ENCODE data around the gene CMTM5. TPM values are rescaled to one million over a fixed set of nuclear protein-coding genes. Genes with fewer than 3 reads are reported as not detected.
A peak's percentile ranks its signal among the peaks of the same experiment; 100 is the strongest.

Gene CMTM5
- total and polyA plus RNA-seq, 8 donors, result 0.61 to 1.3 (median 1.1) TPM; not detected in 4

DNA sequence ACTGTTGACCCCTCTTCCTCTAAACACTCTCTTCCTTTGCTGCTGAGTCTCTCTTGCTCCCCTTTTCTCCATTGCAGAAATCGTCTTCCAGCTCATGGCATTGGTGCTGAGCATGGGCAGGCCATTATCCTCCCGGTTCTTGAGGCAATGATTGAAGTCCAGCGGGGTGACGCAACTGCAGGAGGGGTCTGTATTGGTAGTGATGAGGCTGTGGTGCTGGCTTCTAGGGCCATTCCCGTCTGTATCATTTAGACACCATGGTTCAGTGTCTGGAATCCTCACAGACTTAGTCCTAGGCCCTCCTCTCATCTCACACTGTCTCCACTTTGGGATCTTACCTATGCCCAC is 23.4 kb upstream of the CMTM5 start:
- intact Hi-C loops (cut with DNase I; ENCODE audit: low total_unique reads), result no loop called here
- H3K4me3 ChIP-seq, result no peak overlapping the region
- H3K9me3 ChIP-seq, result no peaks in the 10 kb centered on the region
- H3K27me3 ChIP-seq, result peaks cover 0 to 29% (median 21%) of the 10 kb centered on the region in 3 donors
- H3K4me1 ChIP-seq, result peaks cover 9 to 23% (median 18%) of the 10 kb centered on the region in 4 donors
- TF ChIP-seq POLR2A (IDR thresholded peaks at IDR 0.05) (no peak), EP300 (IDR thresholded peaks at IDR 0.05) (no peak), POLR2AphosphoS5 (IDR thresholded peaks at IDR 0.05) (no peak)
- TF ChIP-seq, protein P1, sequence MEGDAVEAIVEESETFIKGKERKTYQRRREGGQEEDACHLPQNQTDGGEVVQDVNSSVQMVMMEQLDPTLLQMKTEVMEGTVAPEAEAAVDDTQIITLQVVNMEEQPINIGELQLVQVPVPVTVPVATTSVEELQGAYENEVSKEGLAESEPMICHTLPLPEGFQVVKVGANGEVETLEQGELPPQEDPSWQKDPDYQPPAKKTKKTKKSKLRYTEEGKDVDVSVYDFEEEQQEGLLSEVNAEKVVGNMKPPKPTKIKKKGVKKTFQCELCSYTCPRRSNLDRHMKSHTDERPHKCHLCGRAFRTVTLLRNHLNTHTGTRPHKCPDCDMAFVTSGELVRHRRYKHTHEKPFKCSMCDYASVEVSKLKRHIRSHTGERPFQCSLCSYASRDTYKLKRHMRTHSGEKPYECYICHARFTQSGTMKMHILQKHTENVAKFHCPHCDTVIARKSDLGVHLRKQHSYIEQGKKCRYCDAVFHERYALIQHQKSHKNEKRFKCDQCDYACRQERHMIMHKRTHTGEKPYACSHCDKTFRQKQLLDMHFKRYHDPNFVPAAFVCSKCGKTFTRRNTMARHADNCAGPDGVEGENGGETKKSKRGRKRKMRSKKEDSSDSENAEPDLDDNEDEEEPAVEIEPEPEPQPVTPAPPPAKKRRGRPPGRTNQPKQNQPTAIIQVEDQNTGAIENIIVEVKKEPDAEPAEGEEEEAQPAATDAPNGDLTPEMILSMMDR (IDR thresholded peaks at IDR 0.05), result no peak
- H3K27ac ChIP-seq, result peak overlapping the region in 2 of 5 donors; percentile 11 to 72
- peaks cover 0 to 21% (median 8%) of the 10 kb centered on the region in 4 donors for H3K36me3 ChIP-seq
- WGBS, 5 donors, result 58 to 79% (median 74%) methylated on average over 5 of the region's 5 CpGs
- no peak for DNase-seq

DNA sequence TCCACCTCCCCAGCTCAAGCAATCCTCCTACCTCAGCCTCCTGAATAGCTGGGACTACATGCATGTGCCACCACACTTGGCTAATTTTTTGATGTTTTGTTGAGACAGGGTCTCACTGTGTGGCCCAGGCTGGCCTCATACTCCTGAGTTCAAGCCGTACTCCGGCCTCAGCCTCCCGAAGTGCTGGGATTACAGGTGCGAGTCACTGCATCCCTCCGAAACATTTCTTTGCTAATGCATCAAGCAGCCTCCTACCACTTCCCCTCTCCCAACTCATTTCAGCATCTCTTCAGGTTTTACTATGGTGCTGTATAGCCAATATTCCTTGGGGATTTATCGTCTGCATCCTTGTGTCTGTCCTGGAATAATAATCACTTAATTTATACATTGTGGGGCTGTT is 21.9 kb upstream of the CMTM5 start:
- Histone ChIP-seq H3K27me3 (peaks cover 0 to 29% (median 21%) of the 10 kb centered on the region in 3 donors), H3K4me1 (peaks cover 9 to 29% (median 19%) of the 10 kb centered on the region in 4 donors), H3K36me3 (peaks cover 0 to 35% (median 12%) of the 10 kb centered on the region in 4 donors), H3K27ac (no peak overlapping the region), H3K4me3 (no peak overlapping the region), H3K9me3 (no peaks in the 10 kb centered on the region)
- TF ChIP-seq POLR2AphosphoS5 (IDR thresholded peaks at IDR 0.05), result no peak
- TF ChIP-seq, protein P1 (IDR thresholded peaks at IDR 0.05), result no peak
- no peak for DNase-seq
- intact Hi-C loops (cut with DNase I; ENCODE audit: low total_unique reads), result no loop called here
- 76 to 85% (median 83%) methylated on average over 6 of the region's 6 CpGs for WGBS, 5 donors

DNA sequence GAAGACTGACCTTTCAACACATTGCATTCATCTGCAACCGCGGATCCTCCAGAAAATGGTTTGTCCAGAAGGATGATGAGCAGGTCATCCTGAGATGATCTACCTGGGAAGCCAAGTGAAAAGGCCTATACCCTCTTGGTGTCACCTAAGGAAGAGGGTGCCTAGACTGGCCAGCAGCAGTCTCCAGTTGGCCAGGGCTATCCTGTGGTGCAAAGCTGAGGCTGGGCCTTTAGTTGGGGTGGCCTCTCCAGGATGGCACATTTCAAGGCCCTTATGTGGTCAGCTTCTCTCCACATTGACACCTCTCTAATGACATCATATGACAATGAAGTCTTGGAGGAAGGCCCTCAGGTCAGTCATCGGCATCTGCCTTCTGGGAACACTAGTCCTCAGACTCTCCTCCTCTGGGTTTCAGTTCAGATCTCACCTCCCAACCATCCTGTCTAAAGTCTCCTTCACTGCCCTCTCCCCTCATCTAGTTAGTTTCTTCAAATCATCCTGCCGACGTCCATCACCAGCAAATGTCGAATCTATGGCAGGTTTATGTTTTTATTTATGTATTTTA is 20.9 kb upstream of the CMTM5 start:
- TF ChIP-seq POLR2A (IDR thresholded peaks at IDR 0.05) (no peak), POLR2AphosphoS5 (IDR thresholded peaks at IDR 0.05) (no peak), EP300 (IDR thresholded peaks at IDR 0.05) (no peak)
- Histone ChIP-seq H3K36me3 (peaks cover 0 to 40% (median 14%) of the 10 kb centered on the region in 4 donors), H3K27ac (no peak overlapping the region), H3K9me3 (no peaks in the 10 kb centered on the region), H3K4me3 (no peak overlapping the region), H3K4me1 (peaks cover 9 to 37% (median 23%) of the 10 kb centered on the region in 4 donors), H3K27me3 (peaks cover 0 to 29% (median 21%) of the 10 kb centered on the region in 3 donors)
- intact Hi-C loops (cut with DNase I; ENCODE audit: low total_unique reads), result no loop called here
- WGBS, 5 donors, result 86 to 91% (median 89%) methylated on average over 6 of the region's 6 CpGs
- DNase-seq, result no peak

DNA sequence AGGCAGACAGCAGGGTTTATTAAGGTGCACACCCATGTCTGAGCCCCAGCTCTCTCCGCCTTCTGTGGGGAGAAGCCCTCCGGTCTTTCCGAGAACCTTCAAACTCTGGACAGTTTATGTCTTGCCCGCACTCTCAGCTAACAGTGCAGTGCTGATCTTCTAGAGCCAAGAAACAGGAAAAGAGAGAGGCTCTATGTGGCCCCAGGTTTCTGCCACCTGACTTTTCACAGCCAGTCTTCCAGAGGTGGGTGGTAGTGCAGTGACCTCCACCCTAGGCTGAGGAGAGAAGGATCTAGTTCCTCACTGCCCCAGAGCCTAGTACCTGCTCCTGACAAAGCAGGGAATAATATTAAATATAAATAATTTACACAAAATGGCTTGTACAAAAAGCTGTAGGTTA is 20.2 kb upstream of the CMTM5 start:
- no peak for TF ChIP-seq POLR2AphosphoS5 (IDR thresholded peaks at IDR 0.05)
- no peak for TF ChIP-seq POLR2A (IDR thresholded peaks at IDR 0.05)
- TF ChIP-seq EP300 (IDR thresholded peaks at IDR 0.05), result no peak
- TF ChIP-seq, protein P1 (IDR thresholded peaks at IDR 0.05), result no peak
- H3K27ac ChIP-seq, result no peak overlapping the region
- peaks cover 0 to 26% (median 19%) of the 10 kb centered on the region in 3 donors for H3K27me3 ChIP-seq
- peaks cover 0 to 40% (median 14%) of the 10 kb centered on the region in 4 donors for H3K36me3 ChIP-seq
- intact Hi-C loops (cut with DNase I; ENCODE audit: low total_unique reads), result no loop called here
- H3K4me3 ChIP-seq, result no peak overlapping the region
- H3K9me3 ChIP-seq, result no peaks in the 10 kb centered on the region
- peaks cover 6 to 42% (median 23%) of the 10 kb centered on the region in 4 donors for H3K4me1 ChIP-seq
- DNase-seq, result no peak
- 92 to 98% (median 97%) methylated on average over 4 of the region's 4 CpGs for WGBS, 5 donors

DNA sequence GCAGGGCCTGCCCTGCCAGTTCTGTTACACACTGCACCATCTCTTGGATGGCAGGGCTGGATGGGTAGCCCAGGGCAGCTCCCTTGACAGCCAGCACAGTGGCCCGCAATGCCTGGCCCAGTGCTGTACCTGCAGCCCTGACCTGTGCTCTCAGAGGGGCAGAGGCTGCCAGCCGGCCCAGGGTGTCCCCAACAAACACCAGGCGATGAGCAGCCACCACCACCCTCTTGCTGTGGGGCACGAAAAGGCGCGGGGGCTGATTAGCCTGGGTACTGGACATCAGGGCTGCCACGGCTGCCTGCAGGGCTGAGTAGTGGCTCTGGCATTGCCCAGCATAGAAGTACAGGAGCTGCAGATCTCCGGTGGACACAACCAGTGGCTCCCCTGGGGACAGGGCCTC is 19.6 kb upstream of the CMTM5 start:
- Histone ChIP-seq H3K4me3 (no peak overlapping the region), H3K36me3 (peaks cover 0 to 40% (median 14%) of the 10 kb centered on the region in 4 donors), H3K27ac (no peak overlapping the region), H3K9me3 (no peaks in the 10 kb centered on the region), H3K27me3 (peaks cover 0 to 20% (median 13%) of the 10 kb centered on the region in 3 donors), H3K4me1 (peaks cover under 1 to 42% (median 19%) of the 10 kb centered on the region in 4 donors)
- TF ChIP-seq POLR2A (IDR thresholded peaks at IDR 0.05) (no peak), EP300 (IDR thresholded peaks at IDR 0.05) (no peak), POLR2AphosphoS5 (IDR thresholded peaks at IDR 0.05) (no peak)
- TF ChIP-seq, protein P1 (IDR thresholded peaks at IDR 0.05), result no peak
- 67 to 94% (median 90%) methylated on average over 1 to 8 of the region's 8 CpGs for WGBS, 5 donors
- no peak for DNase-seq
- intact Hi-C loops (cut with DNase I; ENCODE audit: low total_unique reads), result no loop called here

Data from stomach (tissue), 9 donors.